IMR-90 (cell line): ENCODE data around the gene RAC3. TPM values are rescaled to one million over a fixed set of nuclear protein-coding genes. Genes with fewer than 3 reads are reported as not detected.

ENCODE experiments used
- ATAC-seq: fragments of 200-7000 bp; cut with Tn5 transposase; 2 replicates; pipeline ENCODE4 v1.9.1; 2020; ENCODE audit warnings: low read depth, mild to moderate bottlenecking, moderate library complexity
- BruUV-seq: library from RNA; stranded (reverse); fragments of 400-500 nt; replicated peaks from 2 replicates; lab custom pipeline; 2021; lab: Mats Ljungman, UMichigan
- CTCF ChIA-PET: fragments of 300-600 bp; formaldehyde crosslinking; extraction: SDS; loops from one replicate; lab custom pipeline; 2021; ENCODE audit warnings: antibody characterized with exemption; lab: Yijun Ruan, JAX
- POLR2A ChIA-PET: fragments of 300-600 bp; sonication (Branson Sonifier 250); formaldehyde crosslinking; loops from one replicate; lab custom pipeline; 2022; ENCODE audit warnings: antibody characterized with exemption; ENCODE audit not compliant: unreplicated experiment; lab: Charles Lee
- DNase-seq: peaks from one replicate; pipeline ENCODE4 v3.0.0; 2013
- H2AFZ ChIP-seq: replicated peaks from 2 replicates; pipeline ENCODE3; 2013; ENCODE audit warnings: low read length, mild to moderate bottlenecking; ENCODE audit not compliant: poor library complexity
- H2AK5ac ChIP-seq: 2 replicates; pipeline ENCODE4 v1.6.1; 2013; ENCODE audit warnings: low read depth, low read length, inconsistent platforms
- H2AK9ac ChIP-seq: replicated peaks from 2 replicates; pipeline ENCODE3; 2013; ENCODE audit warnings: mild to moderate bottlenecking, low read depth, low read length, moderate library complexity; ENCODE audit not compliant: poor library complexity
- H2BK120ac ChIP-seq: 2 replicates; pipeline ENCODE4 v1.6.1; 2013; ENCODE audit warnings: low read depth, low read length, inconsistent platforms
- H2BK15ac ChIP-seq: 3 replicates; pipeline ENCODE4 v1.6.1; 2013; ENCODE audit warnings: low read depth, low read length, inconsistent platforms
- H2BK20ac ChIP-seq: 2 replicates; pipeline ENCODE4 v1.6.1; 2013; ENCODE audit warnings: low read depth, mild to moderate bottlenecking, inconsistent platforms, low read length, moderate library complexity
- H2BK5ac ChIP-seq: 2 replicates; pipeline ENCODE4 v1.6.1; 2013; ENCODE audit warnings: mild to moderate bottlenecking, low read depth, low read length, inconsistent platforms; ENCODE audit not compliant: poor library complexity, severe bottlenecking
- H3K14ac ChIP-seq: replicated peaks from 2 replicates; pipeline ENCODE4 v1.6.1; 2013; ENCODE audit warnings: low read depth, low read length, inconsistent platforms
- H3K18ac ChIP-seq: 2 replicates; pipeline ENCODE4 v1.6.1; 2013; ENCODE audit warnings: low read depth, low read length, control low read depth
- H3K23ac ChIP-seq: 2 replicates; pipeline ENCODE4 v1.6.1; 2013; ENCODE audit warnings: low read depth, low read length, inconsistent platforms
- H3K27ac ChIP-seq: 2 replicates; pipeline ENCODE4 v1.5.1; 2013; ENCODE audit warnings: mild to moderate bottlenecking, control low read depth, low read length; ENCODE audit not compliant: insufficient read depth
- H3K27me3 ChIP-seq: 2 replicates; pipeline ENCODE4 v1.6.1; 2013; ENCODE audit warnings: low read length; ENCODE audit not compliant: control insufficient read depth, insufficient read depth
- H3K36me3 ChIP-seq: 2 replicates; pipeline ENCODE4 v1.6.1; 2013; ENCODE audit warnings: low read length, mixed read lengths; ENCODE audit not compliant: control insufficient read depth, insufficient read depth
- H3K4ac ChIP-seq: 2 replicates; pipeline ENCODE4 v1.6.1; 2013; ENCODE audit warnings: low read depth, low read length, inconsistent platforms
- H3K4me1 ChIP-seq: 2 replicates; pipeline ENCODE4 v1.6.1; 2013; ENCODE audit warnings: low read length, mixed read lengths; ENCODE audit not compliant: control insufficient read depth, insufficient read depth
- H3K4me2 ChIP-seq: 2 replicates; pipeline ENCODE4 v1.6.1; 2013; ENCODE audit warnings: low read depth, mild to moderate bottlenecking, control low read depth, low read length, moderate library complexity
- H3K4me3 ChIP-seq: 2 replicates; pipeline ENCODE4 v1.5.1; 2013; ENCODE audit warnings: low read depth, mild to moderate bottlenecking, control low read depth, low read length, moderate library complexity; ENCODE audit not compliant: insufficient read depth
- H3K56ac ChIP-seq: 2 replicates; pipeline ENCODE4 v1.6.1; 2013; ENCODE audit warnings: low read length, inconsistent platforms; ENCODE audit not compliant: insufficient read depth; ENCODE audit errors: extremely low read depth
- H3K79me1 ChIP-seq, 2 experiments: 2 replicates each; pipeline ENCODE4 v1.6.1; 2013; ENCODE audit warnings: low read length in 2 of 2, inconsistent platforms in 1 of 2, low read depth in 1 of 2
- H3K9ac ChIP-seq: 2 replicates; pipeline ENCODE4 v1.6.1; 2013; ENCODE audit warnings: low read depth, low read length, control low read depth
- H3K9me1 ChIP-seq: 2 replicates; pipeline ENCODE4 v1.6.1; 2013; ENCODE audit warnings: low read length, inconsistent platforms; ENCODE audit not compliant: insufficient read depth
- H3K9me3 ChIP-seq: 2 replicates; pipeline ENCODE4 v1.6.1; 2013; ENCODE audit warnings: low read length; ENCODE audit not compliant: control insufficient read depth, insufficient read depth
- H4K20me1 ChIP-seq: 2 replicates; pipeline ENCODE4 v1.6.1; 2013; ENCODE audit warnings: low read length, inconsistent platforms; ENCODE audit not compliant: insufficient read depth
- H4K5ac ChIP-seq: 2 replicates; pipeline ENCODE4 v1.6.1; 2013; ENCODE audit warnings: mild to moderate bottlenecking, low read depth, low read length, control low read depth
- H4K8ac ChIP-seq, 2 experiments: 2 replicates each; pipeline ENCODE4 v1.6.1; 2013; ENCODE audit warnings: low read depth in 2 of 2, low read length in 2 of 2, control low read depth in 1 of 2, inconsistent platforms in 1 of 2
- H4K91ac ChIP-seq: 2 replicates; pipeline ENCODE4 v1.6.1; 2013; ENCODE audit warnings: low read depth, low read length, inconsistent platforms; ENCODE audit not compliant: insufficient read depth
- BHLHE40 ChIP-seq: fragments of 150-350 bp; IDR thresholded peaks from 2 replicates; pipeline ENCODE4 v1.6.1; 2016; ENCODE audit warnings: mild to moderate bottlenecking, low read depth, low read length
- CEBPB ChIP-seq: IDR thresholded peaks from 2 replicates; pipeline ENCODE4 v1.6.1; 2012; ENCODE audit warnings: low read depth, low read length, improper control_type of control experiment
- CTCF ChIP-seq: conservative IDR thresholded peaks from 2 replicates; pipeline ENCODE4 v1.5.1; 2012; ENCODE audit warnings: mild to moderate bottlenecking, low read depth, low read length, improper control_type of control experiment
- ELK1 ChIP-seq: fragments of 150-350 bp; IDR thresholded peaks from 2 replicates; pipeline ENCODE4 v1.6.1; 2016; ENCODE audit warnings: low read depth, mild to moderate bottlenecking, low read length, moderate library complexity, borderline replicate concordance
- FOS ChIP-seq: fragments of 150-350 bp; IDR thresholded peaks from 2 replicates; pipeline ENCODE4 v1.6.1; 2016; ENCODE audit warnings: low read depth, low read length
- MAFK ChIP-seq: IDR thresholded peaks from 2 replicates; pipeline ENCODE4 v1.6.1; 2012; ENCODE audit warnings: low read depth, low read length, improper control_type of control experiment
- MAZ ChIP-seq: IDR thresholded peaks from 2 replicates; pipeline ENCODE4 v1.6.1; 2012; ENCODE audit warnings: low read depth, mild to moderate bottlenecking, low read length, improper control_type of control experiment, moderate library complexity, borderline replicate concordance
- MXI1 ChIP-seq: IDR thresholded peaks from 2 replicates; pipeline ENCODE4 v1.6.1; 2012; ENCODE audit warnings: low read depth, mild to moderate bottlenecking, low read length, moderate library complexity, borderline replicate concordance
- POLR2A ChIP-seq: IDR thresholded peaks from 2 replicates; pipeline ENCODE4 v1.6.1; 2012; ENCODE audit warnings: mild to moderate bottlenecking, low read depth, low read length
- RAD21 ChIP-seq: IDR thresholded peaks from 2 replicates; pipeline ENCODE4 v1.6.1; 2012; ENCODE audit warnings: low read length, improper control_type of control experiment
- RCOR1 ChIP-seq: IDR thresholded peaks from 2 replicates; pipeline ENCODE4 v1.6.1; 2012; ENCODE audit warnings: mild to moderate bottlenecking, low read length, improper control_type of control experiment; ENCODE audit not compliant: insufficient replicate concordance
- RFX5 ChIP-seq: IDR thresholded peaks from 2 replicates; pipeline ENCODE4 v1.8.0; 2012; ENCODE audit warnings: low read depth, mild to moderate bottlenecking, low read length, moderate library complexity
- SMC3 ChIP-seq: fragments of 150-350 bp; IDR thresholded peaks from 2 replicates; pipeline ENCODE4 v1.6.1; 2016; ENCODE audit warnings: low read depth, mild to moderate bottlenecking, antibody characterized with exemption, low read length, moderate library complexity
- USF2 ChIP-seq: fragments of 150-350 bp; IDR thresholded peaks from 2 replicates; pipeline ENCODE4 v1.6.1; 2017; ENCODE audit warnings: mild to moderate bottlenecking, antibody characterized with exemption, low read length, low read depth
- WGBS, 2 experiments: methylation state at CpG; one replicate each; pipeline versions ENCODE4 v1.1.5 to v1.1.7; 2013; ENCODE audit warnings: missing lambda C conversion rate in 2 of 2; ENCODE audit not compliant: insufficient read length in 1 of 2; ENCODE audit errors: extremely low coverage in 2 of 2; 5-methylcytosine and 5-hydroxymethylcytosine counted together
- dilution Hi-C: fragments of 300-500 bp; cut with HindIII; formaldehyde crosslinking; loops from one replicate; pipeline ENCODE4 v1.14.3; 2018; ENCODE audit warnings: low sequenced_read_pairs; ENCODE audit not compliant: unreplicated experiment
- in situ Hi-C: fragments of 300-500 bp; cut with MboI; formaldehyde crosslinking; loops from 3 replicates; pipeline ENCODE4 v1.14.3; 2019; ENCODE audit warnings: low sequenced_read_pairs, inconsistent platforms, mixed read lengths
- intact Hi-C: fragments of 100-400 bp; cut with micrococcal nuclease; formaldehyde crosslinking; loops from 2 replicates; pipeline ENCODE4 v1.10.0; 2022
- polyA plus RNA-seq, 3 experiments: library from polyadenylated mRNA; depleted of rRNA; stranded (reverse); fragments of >200 nt; gene quantifications; 2 replicates each; pipeline ENCODE4 v1.2.3, GENCODE V29; 2012; ENCODE audit warnings: low replicate concordance in 1 of 3
- total RNA-seq: library from RNA; depleted of rRNA; stranded (reverse); fragments of >200 nt; gene quantifications from 2 replicates; pipeline ENCODE4 v1.2.3, GENCODE V29; 2012

The RAC3 gene
- total and polyA plus RNA-seq, 2 of the 4 experiments (the other 2 are of a cell fraction), result 5.7 to 23.4 TPM

- Histone ChIP-seq H3K79me1 (0 out of 4 replicates have a peak, but pooled peaks cover 0 to 3% of the 10 kb centered on the region in 2 experiments), H3K36me3 (peaks cover 10% of the 10 kb centered on the region; the same call in 1 of the 2 replicates), H4K91ac (no peak overlapping the region), H3K9ac (no peak overlapping the region), H3K4ac (no peak overlapping the region), H2BK20ac (no peak overlapping the region), H3K9me1 (no peaks in the 10 kb centered on the region), H2BK120ac (no peak overlapping the region), H2BK15ac (no peak overlapping the region), H4K8ac (no peak overlapping the region), H4K20me1 (no peaks in the 10 kb centered on the region; the same call in 1 of the 2 replicates), H3K27ac (no peak overlapping the region), H3K4me3 (no peak overlapping the region), H3K27me3 (no peaks in the 10 kb centered on the region), H3K18ac (no peak overlapping the region), H3K14ac (no peak overlapping the region), H3K9me3 (no peaks in the 10 kb centered on the region), H2BK5ac (no peak overlapping the region), H4K5ac (no peak overlapping the region), H3K56ac (no peak overlapping the region), H2AK9ac (no peak overlapping the region), H2AFZ (no peak overlapping the region), H3K4me2 (no peak overlapping the region), H3K4me1 (no peaks in the 10 kb centered on the region), H3K23ac (no peak overlapping the region), H2AK5ac (no peak overlapping the region)
- no TSS peak for BruUV-seq
- POLR2A ChIA-PET, result no interaction called here
- 66% methylated on average over 7 of the region's 23 CpGs; no CpG with 5 or more reads in 1 of the 2 experiments for WGBS, 2 experiments
- no peak for ATAC-seq
- in situ Hi-C loops, result no loop called here
- DNase-seq, result no peak
- TF ChIP-seq POLR2A, result no peak
- no peak for TF ChIP-seq MAFK
- TF ChIP-seq RFX5, result no peak
- no peak for TF ChIP-seq ELK1
- TF ChIP-seq RAD21, result no peak
- TF ChIP-seq CTCF, result no peak
- no peak for TF ChIP-seq MXI1
- TF ChIP-seq RCOR1, result no peak
- no peak for TF ChIP-seq USF2
- no peak for TF ChIP-seq CEBPB
- no peak for TF ChIP-seq SMC3
- TF ChIP-seq MAZ, result no peak
- no peak for TF ChIP-seq FOS
- no peak for TF ChIP-seq BHLHE40
- intact Hi-C loops, result no loop called here
- CTCF ChIA-PET, result no interaction called here
- dilution Hi-C loops, result no loop called here
Measured at GRCh38 chr17:82014432-82014831, 17.0 kb upstream of the RAC3 start.
